Vagina (tissue), 2 donors: ENCODE measurements around the gene BCL6. TPM values are rescaled to one million over a fixed set of nuclear protein-coding genes. Genes with fewer than 3 reads are reported as not detected.

Experiments
- DNase-seq, 2 donors: peaks; one replicate each; pipeline ENCODE4 v3.0.0-alpha.2; 2017; ENCODE audit errors: extremely low spot score in 2 of 2
- H3K27ac ChIP-seq: fragments of 200-600 bp; sonication (generic); one replicate; pipeline ENCODE4 v1.5.1; 2019
- H3K27me3 ChIP-seq: fragments of 200-600 bp; sonication (generic); one replicate; pipeline ENCODE4 v1.5.1; 2019
- H3K36me3 ChIP-seq, 2 donors: fragments of 200-600 bp; sonication (generic); one replicate each; pipeline ENCODE4 v1.5.1; 2017 to 2019
- H3K4me1 ChIP-seq: fragments of 200-600 bp; sonication (generic); one replicate; pipeline ENCODE4 v1.5.1; 2019
- H3K4me3 ChIP-seq, 2 donors: fragments of 200-600 bp; sonication (generic); 1 replicate in 1 of 2; 2 replicates in 1 of 2; pipeline ENCODE4 v1.5.1; 2016 to 2019
- H3K9me3 ChIP-seq: fragments of 200-600 bp; sonication (generic); one replicate; pipeline ENCODE4 v1.5.1; 2019
- CTCF ChIP-seq, 3 experiments: fragments of 450-650 bp in 2 of 3; fragments of 200-600 bp in 1 of 3; sonication (generic) in 1 of 3; IDR thresholded peaks; one replicate each; pipeline ENCODE4 v1.5.1; 2017 to 2019; ENCODE audit warnings: antibody characterized with exemption in 3 of 3, mild to moderate bottlenecking in 2 of 3, moderate library complexity in 2 of 3
- POLR2A ChIP-seq, 2 donors: fragments of 450-650 bp; IDR thresholded peaks; one replicate each; pipeline ENCODE4 v1.6.1; 2017; ENCODE audit warnings: antibody characterized with exemption in 2 of 2, mild to moderate bottlenecking in 2 of 2, moderate library complexity in 2 of 2
- POLR2AphosphoS5 ChIP-seq, 2 donors: sonication (generic); formaldehyde crosslinking; IDR thresholded peaks; one replicate each; pipeline ENCODE4 v1.9.0; 2017; ENCODE audit warnings: antibody characterized with exemption in 2 of 2, mild to moderate bottlenecking in 2 of 2, low read depth in 1 of 2; ENCODE audit not compliant: insufficient read depth in 1 of 2
- intact Hi-C: fragments of 100-400 bp; cut with DNase I; formaldehyde crosslinking; loops from one replicate; pipeline ENCODE4 v1.15.1; 2023
- total RNA-seq: library from RNA; depleted of rRNA; stranded (reverse); fragments of >200 nt; gene quantifications from one replicate; pipeline ENCODE4 v1.2.3, GENCODE V29; 2016

The BCL6 gene
- total RNA-seq, 1 donor from 2014 or later, result 133 TPM

- Histone ChIP-seq H3K27ac (no peak overlapping the region), H3K27me3 (no peaks in the 10 kb centered on the region), H3K36me3 (no peaks in the 10 kb centered on the region), H3K4me1 (no peaks in the 10 kb centered on the region), H3K9me3 (no peaks in the 10 kb centered on the region), H3K4me3 (no peak overlapping the region)
- DNase-seq, result no peak
- TF ChIP-seq POLR2A (IDR thresholded peaks at IDR 0.05) (no peak), CTCF (IDR thresholded peaks at IDR 0.05) (no peak), POLR2AphosphoS5 (IDR thresholded peaks at IDR 0.05; ENCODE audit: insufficient read depth in 1 of 2, low read depth in 1 of 2) (no peak)
- intact Hi-C loops, result no loop called here
These were observed 32.2 kb upstream of the BCL6 start for GRCh38 chr3:187777331-187777941.

GRCh38 chr3:187775549-187775948, 30.3 kb upstream of the BCL6 start:
- TF ChIP-seq POLR2A (IDR thresholded peaks at IDR 0.05) (no peak), CTCF (IDR thresholded peaks at IDR 0.05) (no peak), POLR2AphosphoS5 (IDR thresholded peaks at IDR 0.05; ENCODE audit: insufficient read depth in 1 of 2, low read depth in 1 of 2) (no peak)
- Histone ChIP-seq H3K36me3 (no peaks in the 10 kb centered on the region), H3K4me1 (no peaks in the 10 kb centered on the region), H3K27me3 (no peaks in the 10 kb centered on the region), H3K9me3 (no peaks in the 10 kb centered on the region), H3K27ac (no peak overlapping the region), H3K4me3 (no peak overlapping the region)
- no peak for DNase-seq
- intact Hi-C loops, result no loop called here

GRCh38 chr3:187774185-187774789, 29.0 kb upstream of the BCL6 start:
- Histone ChIP-seq H3K27me3 (no peaks in the 10 kb centered on the region), H3K9me3 (no peaks in the 10 kb centered on the region), H3K4me1 (no peaks in the 10 kb centered on the region), H3K4me3 (no peak overlapping the region), H3K27ac (no peak overlapping the region), H3K36me3 (no peaks in the 10 kb centered on the region)
- TF ChIP-seq POLR2AphosphoS5 (IDR thresholded peaks at IDR 0.05; ENCODE audit: insufficient read depth in 1 of 2, low read depth in 1 of 2) (no peak), CTCF (IDR thresholded peaks at IDR 0.05) (no peak), POLR2A (IDR thresholded peaks at IDR 0.05) (no peak)
- no peak for DNase-seq
- intact Hi-C loops, result no loop called here

- H3K27me3 ChIP-seq, result no peaks in the 10 kb centered on the region
- no peaks in the 10 kb centered on the region for H3K4me1 ChIP-seq
- H3K4me3 ChIP-seq, result no peak overlapping the region
- H3K36me3 ChIP-seq, result no peaks in the 10 kb centered on the region
- no peaks in the 10 kb centered on the region for H3K9me3 ChIP-seq
- no peak for TF ChIP-seq POLR2A (IDR thresholded peaks at IDR 0.05)
- no peak for TF ChIP-seq POLR2AphosphoS5 (IDR thresholded peaks at IDR 0.05; ENCODE audit: insufficient read depth in 1 of 2, low read depth in 1 of 2)
- TF ChIP-seq CTCF (IDR thresholded peaks at IDR 0.05), result no peak
- no peak overlapping the region for H3K27ac ChIP-seq
- intact Hi-C loops, result no loop called here
- DNase-seq, result no peak
These were observed 28.2 kb upstream of the BCL6 start for GRCh38 chr3:187773233-187774184.
